HG02588 (cell line): ENCODE measurements around the gene PWWP2B.
"Not testable (repeated sequence)": the region's sequence is repeated elsewhere in the genome, so short reads cannot be mapped to it uniquely, and the experiment has no call there.

Experiments
- ATAC-seq: cut with Tn5 transposase; IDR thresholded peaks from one replicate; pipeline ENCODE4 v1.9.1; 2021; ENCODE audit warnings: mild to moderate bottlenecking, moderate library complexity; ENCODE audit not compliant: unreplicated experiment

PWWP2B gene

GRCh38 chr10:132380986-132381385 is 16.0 kb upstream of the PWWP2B start:
- not testable (repeated sequence) for ATAC-seq

- ATAC-seq: no peak
These were observed 15.3 kb upstream of the PWWP2B start for GRCh38 chr10:132381741-132382140.

- no peak for ATAC-seq
These were observed 14.6 kb upstream of the PWWP2B start for GRCh38 chr10:132382231-132382922.

- ATAC-seq: no peak
These were observed 13.9 kb upstream of the PWWP2B start for GRCh38 chr10:132383101-132383500.

- no peak for ATAC-seq
These were observed 13.2 kb upstream of the PWWP2B start for GRCh38 chr10:132383751-132384196.

- ATAC-seq: no peak
These were observed 12.2 kb upstream of the PWWP2B start for GRCh38 chr10:132384618-132385388.

GRCh38 chr10:132385389-132385667 is 11.7 kb upstream of the PWWP2B start:
- ATAC-seq: no peak

- no peak for ATAC-seq
These were observed 11.1 kb upstream of the PWWP2B start for GRCh38 chr10:132385721-132386418.

GRCh38 chr10:132386419-132386831 is 10.6 kb upstream of the PWWP2B start:
- no peak for ATAC-seq

- not testable (repeated sequence) for ATAC-seq
These were observed 10.1 kb upstream of the PWWP2B start for GRCh38 chr10:132386896-132387295.

GRCh38 chr10:132387764-132388210 is 9.2 kb upstream of the PWWP2B start:
- no peak for ATAC-seq

- ATAC-seq: no peak
These were observed 8.0 kb upstream of the PWWP2B start for GRCh38 chr10:132388891-132389432.

GRCh38 chr10:132389433-132390169 is 7.4 kb upstream of the PWWP2B start:
- ATAC-seq: no peak

GRCh38 chr10:132390170-132390920 is 6.7 kb upstream of the PWWP2B start:
- no peak for ATAC-seq

- ATAC-seq: no peak
These were observed 5.9 kb upstream of the PWWP2B start for GRCh38 chr10:132390921-132391675.

- ATAC-seq: no peak
These were observed 5.4 kb upstream of the PWWP2B start for GRCh38 chr10:132391676-132392020.

GRCh38 chr10:132392184-132392800 is 4.7 kb upstream of the PWWP2B start:
- no peak for ATAC-seq

GRCh38 chr10:132392811-132393694 is 3.9 kb upstream of the PWWP2B start:
- no peak for ATAC-seq
